ENCODE data around the gene SLC41A3. TPM values are rescaled to one million over a fixed set of nuclear protein-coding genes. Genes with fewer than 3 reads are reported as not detected.

Gene SLC41A3
- total RNA-seq, 4 donors from 2014 or later: 22.7 to 41.5 (median 29.1) TPM

- no peak for DNase-seq
- no peak overlapping the region for H3K27ac ChIP-seq
- in situ Hi-C loops (cut with MboI; ENCODE audit: low pct_ligation_motif_present in 1 of 4, low pct_unique_long_range_greater_than_20kb in 1 of 4, low sequenced_read_pairs in 3 of 4): no loop called here
- H3K36me3 ChIP-seq: no peaks in the 10 kb centered on the region
- H3K4me1 ChIP-seq: peaks cover 6 to 8% (median 7%) of the 10 kb centered on the region in 4 donors
- TF ChIP-seq POLR2A (IDR thresholded peaks at IDR 0.05) (no peak), POLR2AphosphoS5 (IDR thresholded peaks at IDR 0.05) (no peak), EP300 (IDR thresholded peaks at IDR 0.05; ENCODE audit: low read depth) (no peak), CTCF (IDR thresholded peaks at IDR 0.05) (no peak)
- H3K27me3 ChIP-seq: no peaks in the 10 kb centered on the region
- no peak overlapping the region for H3K4me3 ChIP-seq
- 82% methylated on average over 6 of the region's 17 CpGs; no CpG with 5 or more reads in 1 of the 2 donors for WGBS, 2 donors (ENCODE audit: low coverage in 1 of 2)
- no peaks in the 10 kb centered on the region for H3K9me3 ChIP-seq
- intact Hi-C loops (cut with DNase I; ENCODE audit: low total_unique reads): no loop called here
Measured at GRCh38 chr3:126107203-126107939, 23.4 kb upstream of the SLC41A3 start.

GRCh38 chr3:126106336-126107202 lies 22.6 kb upstream of the SLC41A3 start:
- Histone ChIP-seq H3K9me3 (no peaks in the 10 kb centered on the region), H3K4me1 (peaks cover 6 to 8% (median 8%) of the 10 kb centered on the region in 4 donors), H3K27me3 (no peaks in the 10 kb centered on the region), H3K27ac (no peak overlapping the region), H3K4me3 (no peak overlapping the region), H3K36me3 (no peaks in the 10 kb centered on the region)
- no peak for DNase-seq
- TF ChIP-seq POLR2A (IDR thresholded peaks at IDR 0.05) (no peak), CTCF (IDR thresholded peaks at IDR 0.05) (no peak), EP300 (IDR thresholded peaks at IDR 0.05; ENCODE audit: low read depth) (no peak), POLR2AphosphoS5 (IDR thresholded peaks at IDR 0.05) (no peak)
- intact Hi-C loops (cut with DNase I; ENCODE audit: low total_unique reads) (no loop called here), in situ Hi-C loops (cut with MboI; ENCODE audit: low pct_ligation_motif_present in 1 of 4, low pct_unique_long_range_greater_than_20kb in 1 of 4, low sequenced_read_pairs in 3 of 4) (no loop called here)
- whole genome bisulfite sequencing, 2 donors (ENCODE audit: low coverage in 1 of 2): 91 to 93% methylated on average over 3 to 21 of the region's 21 CpGs

GRCh38 chr3:126105691-126106187 lies 21.8 kb upstream of the SLC41A3 start:
- no peaks in the 10 kb centered on the region for H3K9me3 ChIP-seq
- 91% methylated on average over 16 of the region's 16 CpGs; no CpG with 5 or more reads in 1 of the 2 donors for WGBS, 2 donors (ENCODE audit: low coverage in 1 of 2)
- intact Hi-C loops (cut with DNase I; ENCODE audit: low total_unique reads): no loop called here
- H3K27me3 ChIP-seq: no peaks in the 10 kb centered on the region
- no peak overlapping the region for H3K4me3 ChIP-seq
- TF ChIP-seq POLR2A (IDR thresholded peaks at IDR 0.05): no peak
- no peak for TF ChIP-seq EP300 (IDR thresholded peaks at IDR 0.05; ENCODE audit: low read depth)
- no peak for TF ChIP-seq POLR2AphosphoS5 (IDR thresholded peaks at IDR 0.05)
- TF ChIP-seq CTCF (IDR thresholded peaks at IDR 0.05): no peak
- DNase-seq: no peak
- H3K36me3 ChIP-seq: no peaks in the 10 kb centered on the region
- H3K4me1 ChIP-seq: peaks cover 6 to 8% (median 8%) of the 10 kb centered on the region in 4 donors
- in situ Hi-C loops (cut with MboI; ENCODE audit: low pct_ligation_motif_present in 1 of 4, low pct_unique_long_range_greater_than_20kb in 1 of 4, low sequenced_read_pairs in 3 of 4): no loop called here
- no peak overlapping the region for H3K27ac ChIP-seq

Data from transverse colon (tissue), 4 donors.